BLaER1 (cell line): ENCODE results near the gene MFSD2A.
"Not testable (repeated sequence)": the region's sequence is repeated elsewhere in the genome, so short reads cannot be mapped to it uniquely, and the experiment has no call there.

Experiments used
- H3K27ac ChIP-seq: shearing (Covaris generic); formaldehyde crosslinking; 2 replicates; pipeline ENCODE4 v1.8.1; 2022
- H3K27me3 ChIP-seq: shearing (Covaris generic); formaldehyde crosslinking; 2 replicates; pipeline ENCODE4 v1.8.1; 2022
- H3K36me3 ChIP-seq: shearing (Covaris generic); formaldehyde crosslinking; 2 replicates; pipeline ENCODE4 v1.8.1; 2022
- H3K4me1 ChIP-seq: shearing (Covaris generic); formaldehyde crosslinking; 2 replicates; pipeline ENCODE4 v1.8.1; 2022
- H3K4me2 ChIP-seq: shearing (Covaris generic); formaldehyde crosslinking; 2 replicates; pipeline ENCODE4 v1.8.1; 2022
- H3K4me3 ChIP-seq: shearing (Covaris generic); formaldehyde crosslinking; 2 replicates; pipeline ENCODE4 v1.8.1; 2022
- H3K9ac ChIP-seq: shearing (Covaris generic); formaldehyde crosslinking; 2 replicates; pipeline ENCODE4 v1.8.1; 2022
- H3K9me3 ChIP-seq: shearing (Covaris generic); formaldehyde crosslinking; 2 replicates; pipeline ENCODE4 v1.8.1; 2022
- H4K20me1 ChIP-seq: shearing (Covaris generic); formaldehyde crosslinking; 2 replicates; pipeline ENCODE4 v1.8.1; 2022
- Cebpa-rat ChIP-seq: shearing (Covaris generic); IDR thresholded peaks from 2 replicates; pipeline ENCODE4 v1.8.1; 2022

Gene MFSD2A

DNA sequence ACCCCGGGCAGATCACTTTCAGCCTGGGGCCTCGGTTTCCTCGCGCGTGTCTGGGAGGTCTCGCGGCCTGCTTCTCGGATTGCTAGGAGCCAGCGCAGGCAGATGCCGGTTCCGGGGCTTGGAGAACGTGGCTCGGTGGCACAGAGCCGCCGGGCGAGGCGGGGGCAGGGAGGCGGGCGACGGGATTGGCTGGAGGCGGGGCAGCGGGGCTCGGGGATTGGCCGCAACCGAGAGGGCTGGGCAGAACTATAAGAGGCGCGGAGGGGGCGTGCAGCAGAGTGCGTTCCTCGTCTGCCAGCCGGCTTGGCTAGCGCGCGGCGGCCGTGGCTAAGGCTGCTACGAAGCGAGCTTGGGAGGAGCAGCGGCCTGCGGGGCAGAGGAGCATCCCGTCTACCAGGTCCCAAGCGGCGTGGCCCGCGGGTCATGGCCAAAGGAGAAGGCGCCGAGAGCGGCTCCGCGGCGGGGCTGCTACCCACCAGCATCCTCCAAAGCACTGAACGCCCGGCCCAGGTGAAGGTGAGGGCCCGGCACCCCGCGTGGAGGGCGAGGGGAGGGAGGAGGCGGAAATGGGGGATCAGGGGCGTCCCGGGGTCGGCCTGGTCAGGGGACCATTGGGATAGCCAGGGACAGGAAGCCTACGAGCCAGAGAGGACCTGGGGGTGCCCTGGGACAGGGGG is at the start of gene MFSD2A:
Gene MFSD2A, plus strand, starts transcription at position 276 of the 677 bp plus-strand sequence. Its CDS starts 148 bp downstream, at position 424.
- Histone ChIP-seq H4K20me1 (peaks cover 6% of the 10 kb centered on the region), H3K9ac (peak within 1 kb of the TSS; percentile 85), H3K4me1 (peaks cover 32% of the 10 kb centered on the region), H3K9me3 (no peaks in the 10 kb centered on the region), H3K36me3 (peaks cover 23% of the 10 kb centered on the region), H3K27me3 (no peaks in the 10 kb centered on the region), H3K27ac (peak within 1 kb of the TSS; percentile 78), H3K4me3 (peak within 1 kb of the TSS; percentile 83), H3K4me2 (peak within 1 kb of the TSS; percentile 100)
- TF ChIP-seq Cebpa-rat = no peak

GRCh38 chr1:39905172-39905571 is 49.8 kb upstream of the MFSD2A start:
- no peak overlapping the region for H3K4me3 ChIP-seq
- H3K4me1 ChIP-seq = peaks cover 10% of the 10 kb centered on the region
- no peaks in the 10 kb centered on the region for H3K36me3 ChIP-seq
- H4K20me1 ChIP-seq = peaks cover 10% of the 10 kb centered on the region; the same call in 1 of the 2 replicates
- no peak overlapping the region for H3K4me2 ChIP-seq
- H3K27me3 ChIP-seq = peaks cover 37% of the 10 kb centered on the region
- H3K9me3 ChIP-seq = peaks cover 20% of the 10 kb centered on the region
- no peak for TF ChIP-seq Cebpa-rat
- H3K27ac ChIP-seq = no peak overlapping the region
- H3K9ac ChIP-seq = no peak overlapping the region

- H3K9ac ChIP-seq = no peak overlapping the region
- H3K4me3 ChIP-seq = no peak overlapping the region
- no peak overlapping the region for H3K4me2 ChIP-seq
- H3K36me3 ChIP-seq = no peaks in the 10 kb centered on the region
- no peaks in the 10 kb centered on the region for H3K4me1 ChIP-seq
- H3K27me3 ChIP-seq = peaks cover 11% of the 10 kb centered on the region
- no peak overlapping the region for H3K27ac ChIP-seq
- H3K9me3 ChIP-seq = peaks cover 20% of the 10 kb centered on the region
- no peak for TF ChIP-seq Cebpa-rat
- no peaks in the 10 kb centered on the region for H4K20me1 ChIP-seq
Measured at GRCh38 chr1:39907528-39908453, 47.2 kb upstream of the MFSD2A start.

GRCh38 chr1:39908534-39908933 is 46.4 kb upstream of the MFSD2A start:
- H3K27ac ChIP-seq = no peak overlapping the region
- TF ChIP-seq Cebpa-rat = no peak
- no peak overlapping the region for H3K9ac ChIP-seq
- H3K27me3 ChIP-seq = peaks cover 4% of the 10 kb centered on the region
- no peaks in the 10 kb centered on the region for H4K20me1 ChIP-seq
- no peaks in the 10 kb centered on the region for H3K36me3 ChIP-seq
- no peak overlapping the region for H3K4me2 ChIP-seq
- H3K9me3 ChIP-seq = peaks cover 20% of the 10 kb centered on the region
- no peaks in the 10 kb centered on the region for H3K4me1 ChIP-seq
- H3K4me3 ChIP-seq = no peak overlapping the region

- Histone ChIP-seq H3K4me1 (no peaks in the 10 kb centered on the region), H3K36me3 (no peaks in the 10 kb centered on the region), H3K4me3 (no peak overlapping the region), H3K4me2 (no peak overlapping the region), H3K27me3 (no peaks in the 10 kb centered on the region), H3K27ac (no peak overlapping the region), H4K20me1 (no peaks in the 10 kb centered on the region), H3K9me3 (peaks cover 20% of the 10 kb centered on the region), H3K9ac (no peak overlapping the region)
- TF ChIP-seq Cebpa-rat = no peak
Measured at GRCh38 chr1:39910263-39910662, 44.7 kb upstream of the MFSD2A start.

- not testable (repeated sequence) for H3K4me3 ChIP-seq, H3K4me1 ChIP-seq, H3K27me3 ChIP-seq, H4K20me1 ChIP-seq, H3K36me3 ChIP-seq, H3K27ac ChIP-seq, H3K9ac ChIP-seq, H3K4me2 ChIP-seq
- H3K9me3 ChIP-seq = peaks cover 13% of the 10 kb centered on the region
Measured at GRCh38 chr1:39913136-39913535, 41.8 kb upstream of the MFSD2A start.

DNA sequence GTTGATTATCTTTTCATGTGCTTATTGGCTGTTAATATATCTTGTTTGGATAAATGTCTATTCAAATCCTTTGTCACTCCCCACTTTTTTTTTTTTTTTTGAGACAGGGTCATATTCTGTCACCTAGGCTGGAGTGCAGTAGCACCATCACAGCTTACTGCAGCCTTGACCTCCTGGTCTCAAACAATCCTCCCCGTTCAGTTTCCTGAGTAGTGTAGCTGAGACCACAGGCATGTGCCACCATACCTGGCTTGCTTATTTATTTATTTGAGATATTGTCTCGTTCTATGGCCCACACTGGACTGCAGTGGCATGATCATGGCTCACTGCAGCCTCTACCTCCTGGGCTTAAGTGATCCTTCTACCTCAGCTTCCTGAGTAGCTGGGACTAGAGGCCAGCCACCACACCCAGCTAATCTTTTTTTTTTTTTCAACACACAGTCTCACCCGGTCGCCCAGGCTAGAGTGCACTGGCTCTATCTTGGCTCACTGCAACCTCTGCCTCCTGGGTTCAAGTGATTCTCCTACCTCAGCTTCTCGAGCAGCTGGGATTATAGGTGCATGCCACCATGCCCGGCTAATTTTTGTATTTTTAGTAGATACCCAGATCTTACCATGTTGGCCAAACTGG is 39.3 kb upstream of the MFSD2A start:
- TF ChIP-seq Cebpa-rat = no peak
- H4K20me1 ChIP-seq = no peaks in the 10 kb centered on the region
- no peak overlapping the region for H3K9ac ChIP-seq
- no peaks in the 10 kb centered on the region for H3K36me3 ChIP-seq
- H3K27ac ChIP-seq = no peak overlapping the region
- H3K9me3 ChIP-seq = no peaks in the 10 kb centered on the region
- no peaks in the 10 kb centered on the region for H3K27me3 ChIP-seq
- H3K4me3 ChIP-seq = no peak overlapping the region
- H3K4me2 ChIP-seq = no peak overlapping the region
- H3K4me1 ChIP-seq = no peaks in the 10 kb centered on the region

DNA sequence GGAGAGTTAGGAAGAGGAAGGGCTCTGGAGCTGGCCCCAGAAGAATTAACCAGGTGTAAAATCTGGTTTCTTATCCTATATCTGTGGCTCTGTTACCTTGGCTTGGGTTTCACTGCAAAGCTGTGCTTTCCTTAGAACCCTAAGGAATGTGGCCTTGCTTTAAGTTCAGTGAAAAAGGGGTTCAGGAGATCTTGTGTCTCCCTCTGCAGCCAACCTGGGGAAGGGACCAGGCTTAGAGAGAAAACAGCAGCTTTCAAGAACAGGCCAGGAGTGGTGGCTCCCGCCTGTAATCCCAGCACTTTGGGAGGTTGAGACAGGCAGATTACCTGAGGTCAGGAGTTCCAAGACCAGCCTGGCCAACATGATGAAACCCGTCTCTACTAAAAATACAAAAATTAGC is 37.1 kb upstream of the MFSD2A start:
- H3K27ac ChIP-seq = no peak overlapping the region
- H3K4me2 ChIP-seq = no peak overlapping the region
- H3K27me3 ChIP-seq = no peaks in the 10 kb centered on the region
- no peaks in the 10 kb centered on the region for H4K20me1 ChIP-seq
- no peaks in the 10 kb centered on the region for H3K9me3 ChIP-seq
- no peaks in the 10 kb centered on the region for H3K36me3 ChIP-seq
- H3K9ac ChIP-seq = no peak overlapping the region
- H3K4me3 ChIP-seq = no peak overlapping the region
- TF ChIP-seq Cebpa-rat = no peak
- H3K4me1 ChIP-seq = no peaks in the 10 kb centered on the region

DNA sequence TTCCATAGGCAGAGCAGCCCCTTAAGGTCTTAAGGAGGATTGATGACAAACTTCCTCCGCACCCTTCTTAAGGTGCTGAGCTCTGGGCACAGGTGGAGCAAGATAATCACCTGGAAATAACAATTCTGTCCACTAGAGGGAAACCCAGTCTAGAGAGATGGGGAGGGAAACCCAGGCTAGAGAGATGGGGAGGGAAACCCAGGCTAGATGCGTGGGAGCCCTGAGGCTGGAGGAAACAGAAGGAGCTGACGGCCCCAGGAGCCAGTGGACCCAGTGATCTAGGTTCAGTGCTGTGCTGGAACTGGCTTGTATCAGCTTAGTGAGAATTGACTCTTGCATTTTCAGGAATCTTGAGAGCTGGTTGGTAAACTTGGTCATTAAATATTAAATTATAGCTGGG is 35.4 kb upstream of the MFSD2A start:
- Histone ChIP-seq H3K4me2 (no peak overlapping the region), H3K27ac (no peak overlapping the region)

GRCh38 chr1:39922251-39922688 is 32.7 kb upstream of the MFSD2A start:
- Histone ChIP-seq H3K9ac (no peak overlapping the region), H3K4me1 (peaks cover 18% of the 10 kb centered on the region), H3K4me2 (no peak overlapping the region), H3K4me3 (no peak overlapping the region), H3K9me3 (no peaks in the 10 kb centered on the region), H4K20me1 (no peaks in the 10 kb centered on the region), H3K27me3 (no peaks in the 10 kb centered on the region), H3K36me3 (no peaks in the 10 kb centered on the region), H3K27ac (no peak overlapping the region)
- TF ChIP-seq Cebpa-rat = no peak

More for the DNA sequence above, 35.4 kb upstream of the MFSD2A start:
- no peaks in the 10 kb centered on the region for H3K36me3 ChIP-seq
- H3K4me3 ChIP-seq = no peak overlapping the region
- no peaks in the 10 kb centered on the region for H3K27me3 ChIP-seq
- no peak overlapping the region for H3K9ac ChIP-seq
- H4K20me1 ChIP-seq = no peaks in the 10 kb centered on the region
- no peaks in the 10 kb centered on the region for H3K4me1 ChIP-seq
- no peak for TF ChIP-seq Cebpa-rat
- H3K9me3 ChIP-seq = no peaks in the 10 kb centered on the region
